ENCODE data around the gene HOXD13. TPM values are rescaled to one million over a fixed set of nuclear protein-coding genes. Genes with fewer than 3 reads are reported as not detected.

The HOXD13 gene
- total and polyA plus RNA-seq, 2 of the 13 experiments (the other 11 are each of a cell fraction or from before 2014, with no cell fraction given), result not detected

GRCh38 chr2:176075481-176075880 is 17.0 kb upstream of the HOXD13 start:
- H3K9ac ChIP-seq (ENCODE audit: insufficient read depth, low read depth, low read length), result no peak overlapping the region
- no peaks in the 10 kb centered on the region for H3K36me3 ChIP-seq (replicated peaks in 1 of 2; ENCODE audit: control insufficient read depth in 1 of 2, insufficient read depth in 2 of 2, low read length in 2 of 2)
- peaks cover 11 to 83% of the 10 kb centered on the region in 2 experiments for H3K27me3 ChIP-seq (ENCODE audit: control insufficient read depth in 1 of 2, insufficient read depth in 2 of 2, low read length in 2 of 2)
- no peak overlapping the region for H2AFZ ChIP-seq (ENCODE audit: low read length)
- BruUV-seq (replicated peaks), result no TSS peak
- in situ Hi-C loops (cut with HindIII; ENCODE audit: extremely low pct_ligation_motif_present, low pct_unique_long_range_greater_than_20kb), result no loop called here
- intact Hi-C loops (cut with micrococcal nuclease; ENCODE audit: unreplicated experiment), result no loop called here
- H3K4me2 ChIP-seq (ENCODE audit: low read depth, low read length), result peak overlapping the region; percentile 30; the same call in 1 of the 2 replicates
- no peaks in the 10 kb centered on the region for H3K9me3 ChIP-seq (ENCODE audit: low read length)
- H4K20me1 ChIP-seq (ENCODE audit: insufficient read depth, low read length), result no peaks in the 10 kb centered on the region
- H3K79me2 ChIP-seq (ENCODE audit: insufficient read depth, low read length), result no peaks in the 10 kb centered on the region
- ChIA-PET CTCF (ENCODE audit: low intra/inter-chr PET ratio, low total read pairs) (no interaction called here), POLR2A (no interaction called here)
- ATAC-seq (no peak), FAIRE-seq (no peak), DNase-seq (ENCODE audit: low spot score) (no peak)
- WGBS (ENCODE audit: low lambda C conversion rate), result 14% methylated on average over 15 of the region's 15 CpGs
- H3K4me1 ChIP-seq (ENCODE audit: insufficient read depth, low read length), result no peaks in the 10 kb centered on the region
- no peak overlapping the region for H3K27ac ChIP-seq (ENCODE audit: extremely low read length, insufficient read depth, low read length)
- H3K4me3 ChIP-seq (replicated peaks in 1 of 3; ENCODE audit: insufficient read depth in 1 of 3, low read depth in 2 of 3, low read length in 3 of 3), result no peak overlapping the region
- TF ChIP-seq ZNF432 (CRISPR knock-in tag; IDR thresholded peaks at IDR 0.05; ENCODE audit: borderline replicate concordance) (no peak), KAT7 (CRISPR knock-in tag; IDR thresholded peaks at IDR 0.05; ENCODE audit: borderline replicate concordance) (no peak), ZXDC (CRISPR knock-in tag; IDR thresholded peaks at IDR 0.05) (no peak), ZNF318 (CRISPR knock-in tag; IDR thresholded peaks at IDR 0.05) (no peak), AGO2 (optimal IDR thresholded peaks at IDR 0.05; ENCODE audit: low read depth, low read length) (no peak), ZNF296 (CRISPR knock-in tag; conservative IDR thresholded peaks at IDR 0.05) (no peak), ZNF276 (CRISPR knock-in tag; IDR thresholded peaks at IDR 0.05; ENCODE audit: low read depth) (peak; percentile 96), ZFP37 (CRISPR knock-in tag; IDR thresholded peaks at IDR 0.05; ENCODE audit: borderline replicate concordance) (no peak), CBX2 (IDR thresholded peaks at IDR 0.05; ENCODE audit: low read depth, low read length) (0 out of 2 replicates have a peak, but pooled peaks have one; percentile 12), CBX2 (CRISPR knock-in tag; IDR thresholded peaks at IDR 0.05; ENCODE audit: low read depth) (peak; percentile 66; the same call in 1 of the 2 replicates)

All from HepG2 (cell line).